Calu3 (cell line): Measurements from ENCODE around the gene KHNYN. TPM values are rescaled to one million over a fixed set of nuclear protein-coding genes. Genes with fewer than 3 reads are reported as not detected.

Experiments used
- BruUV-seq: library from RNA; stranded (reverse); fragments of 400-500 nt; replicated peaks from 2 replicates; lab custom pipeline; 2021; lab: Mats Ljungman, UMichigan
- CTCF ChIA-PET: fragments of 300-600 bp; sonication (Branson Sonifier 250); formaldehyde crosslinking; loops from one replicate; lab custom pipeline; 2022; ENCODE audit warnings: antibody characterized with exemption; lab: Charles Lee
- DNase-seq: peaks from one replicate; pipeline ENCODE4 v3.0.0; 2022
- H3K27ac Mint-ChIP-seq: one replicate; pipeline ENCODE4 v1.8.0; 2022; ENCODE audit warnings: mixed read lengths; ENCODE audit not compliant: unreplicated experiment
- H3K27me3 Mint-ChIP-seq: one replicate; pipeline ENCODE4 v1.8.0; 2022; ENCODE audit warnings: mixed read lengths; ENCODE audit not compliant: unreplicated experiment
- H3K36me3 Mint-ChIP-seq: one replicate; pipeline ENCODE4 v1.8.0; 2022; ENCODE audit warnings: mild to moderate bottlenecking, moderate library complexity, mixed read lengths; ENCODE audit not compliant: insufficient read depth, unreplicated experiment
- H3K4me1 Mint-ChIP-seq: one replicate; pipeline ENCODE4 v1.8.0; 2022; ENCODE audit warnings: mild to moderate bottlenecking, low read depth, mixed read lengths; ENCODE audit not compliant: unreplicated experiment
- H3K4me3 Mint-ChIP-seq: one replicate; pipeline ENCODE4 v1.8.0; 2022; ENCODE audit warnings: mild to moderate bottlenecking, low read depth, moderate library complexity, mixed read lengths; ENCODE audit not compliant: unreplicated experiment
- H3K9me3 Mint-ChIP-seq: one replicate; pipeline ENCODE4 v1.8.0; 2022; ENCODE audit warnings: low read depth, mixed read lengths; ENCODE audit not compliant: unreplicated experiment
- CTCF ChIP-seq: fragments of 200-600 bp; IDR thresholded peaks from one replicate; pipeline ENCODE4 v1.8.0; 2022; ENCODE audit warnings: antibody characterized with exemption; ENCODE audit not compliant: unreplicated experiment
- intact Hi-C: fragments of 100-400 bp; cut with micrococcal nuclease; formaldehyde crosslinking; loops from one replicate; pipeline ENCODE4 v1.10.0; 2022; ENCODE audit not compliant: unreplicated experiment
- total RNA-seq: library from RNA; stranded (reverse); gene quantifications from 2 replicates; pipeline ENCODE4 v1.2.3, GENCODE V29; 2022

The KHNYN gene
- total RNA-seq, 1 experiment from 2014 or later = 47.6 TPM

DNA sequence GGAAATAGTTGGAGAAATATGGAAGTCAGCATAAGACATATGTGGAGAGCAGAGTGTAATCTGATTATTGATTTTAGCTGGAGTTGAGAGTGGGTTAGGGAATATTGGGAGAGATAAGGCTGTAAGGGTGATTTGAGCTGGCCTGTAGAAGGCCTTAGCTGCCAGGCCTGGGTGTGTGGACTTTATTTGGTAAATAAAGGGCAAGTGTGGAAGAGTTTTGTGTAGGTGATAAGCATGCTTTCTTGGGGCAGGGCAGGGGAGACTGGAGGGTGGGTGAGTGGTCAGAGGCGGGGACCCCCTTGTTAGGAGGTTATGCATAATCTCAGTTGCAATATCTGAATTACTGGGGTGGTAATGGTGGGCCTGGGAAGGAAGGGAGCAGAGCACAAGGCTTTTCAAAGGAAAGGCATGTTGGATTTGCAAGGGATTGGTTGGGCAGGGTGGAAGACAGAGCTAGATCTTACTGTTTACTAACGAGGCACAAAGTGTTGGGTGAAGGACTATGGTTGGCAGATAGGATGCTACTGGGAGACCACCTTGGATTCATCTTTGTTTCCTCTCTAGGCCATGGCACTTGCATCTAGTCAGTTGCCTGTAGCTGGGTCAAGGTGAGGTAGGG is 5.5 kb downstream of the KHNYN start:
- CTCF ChIA-PET = interaction anchor here (0.5 to 3.9 kb wide), 2 partner anchors 101 to 223 kb away, joined by 5 to 22 read pairs; partner anchors contain the start of gene ADCY4
- no peak for DNase-seq
- H3K27me3 Mint-ChIP-seq = no peaks in the 10 kb centered on the region
- H3K36me3 Mint-ChIP-seq = peaks cover 72% of the 10 kb centered on the region
- no peaks in the 10 kb centered on the region for H3K9me3 Mint-ChIP-seq
- H3K4me3 Mint-ChIP-seq = no peak overlapping the region
- no peak overlapping the region for H3K27ac Mint-ChIP-seq
- intact Hi-C loops = no loop called here
- H3K4me1 Mint-ChIP-seq = peaks cover 12% of the 10 kb centered on the region
- BruUV-seq = no TSS peak
- TF ChIP-seq CTCF = no peak

DNA sequence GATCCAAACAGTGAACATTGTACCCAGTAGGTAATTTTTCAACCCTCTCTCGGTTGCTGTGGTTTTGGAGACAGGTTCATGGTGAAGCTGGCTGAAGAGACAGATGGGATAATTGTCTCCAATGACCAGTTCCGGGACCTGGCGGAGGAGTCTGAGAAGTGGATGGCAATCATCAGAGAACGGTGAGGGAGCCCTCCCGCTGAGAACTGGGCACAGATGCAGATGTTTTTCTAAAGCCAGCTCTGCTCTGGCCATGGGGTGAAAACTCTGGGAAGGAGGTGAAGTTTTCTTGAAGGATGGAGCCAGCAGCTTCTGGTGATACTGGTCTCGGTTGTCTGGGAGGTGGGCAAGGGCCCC is 6.2 kb downstream of the KHNYN start:
- CTCF ChIA-PET = interaction anchor here (0.5 to 3.9 kb wide), 3 partner anchors 44 to 224 kb away, joined by 4 to 22 read pairs (median 5); partner anchors contain the start of gene ADCY4
- no peak for DNase-seq
- TF ChIP-seq CTCF = no peak
- intact Hi-C loops = loop anchor here (1.0 kb wide), 2 partner anchors 103 to 108 kb away; no protein-coding TSS in a partner anchor
- peaks cover 12% of the 10 kb centered on the region for H3K4me1 Mint-ChIP-seq
- H3K36me3 Mint-ChIP-seq = peaks cover 71% of the 10 kb centered on the region
- H3K27me3 Mint-ChIP-seq = no peaks in the 10 kb centered on the region
- no peak overlapping the region for H3K27ac Mint-ChIP-seq
- H3K9me3 Mint-ChIP-seq = no peaks in the 10 kb centered on the region
- BruUV-seq = no TSS peak
- H3K4me3 Mint-ChIP-seq = no peak overlapping the region

DNA sequence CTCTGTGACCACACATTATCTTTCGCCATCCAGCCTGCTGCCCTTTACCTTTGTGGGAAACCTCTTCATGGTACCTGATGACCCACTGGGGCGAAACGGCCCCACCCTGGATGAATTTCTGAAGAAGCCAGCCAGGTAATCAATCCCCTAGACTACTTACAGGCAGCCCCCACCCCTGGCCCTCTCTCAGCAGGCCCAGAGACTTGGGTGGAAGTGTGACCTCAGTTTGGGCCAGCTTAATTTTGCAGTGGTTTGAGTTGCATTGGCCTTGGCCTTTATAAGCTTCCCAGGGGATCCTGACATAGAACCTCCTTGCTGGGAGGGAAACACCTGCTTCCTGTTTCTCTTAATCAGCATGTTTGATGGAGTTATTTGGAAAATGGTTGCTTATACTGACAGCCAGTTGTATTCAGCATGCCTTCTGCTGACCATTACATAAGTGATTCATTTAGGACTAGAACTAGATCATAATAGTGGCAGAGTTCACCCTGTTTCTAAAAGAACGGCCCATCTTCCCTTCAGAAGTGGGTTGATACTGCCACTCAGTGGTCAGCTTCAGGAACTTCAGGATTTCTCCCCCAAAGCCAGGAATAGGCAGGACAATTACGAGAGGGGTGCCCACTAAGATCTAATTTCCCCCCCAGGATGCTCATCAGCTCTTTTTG is 6.7 kb downstream of the KHNYN start:
- DNase-seq = peak; percentile 41
- intact Hi-C loops = loop anchor here (1.0 kb wide), 2 partner anchors 103 to 108 kb away; no protein-coding TSS in a partner anchor
- TF ChIP-seq CTCF = peak; percentile 40
- Mint-ChIP-seq H3K36me3 (peaks cover 66% of the 10 kb centered on the region), H3K27ac (no peak overlapping the region), H3K4me3 (no peak overlapping the region), H3K4me1 (peaks cover 8% of the 10 kb centered on the region), H3K9me3 (no peaks in the 10 kb centered on the region), H3K27me3 (no peaks in the 10 kb centered on the region)
- BruUV-seq = no TSS peak
- CTCF ChIA-PET = interaction anchor here (0.6 to 3.9 kb wide), 5 partner anchors 41 to 110 kb away, joined by 3 to 22 read pairs (median 7); partner anchors contain the start of gene ADCY4

GRCh38 chr14:24437020-24437735 is 7.4 kb downstream of the KHNYN start:
- intact Hi-C loops = no loop called here
- Mint-ChIP-seq H3K4me3 (no peak overlapping the region), H3K27me3 (no peaks in the 10 kb centered on the region), H3K27ac (no peak overlapping the region), H3K9me3 (no peaks in the 10 kb centered on the region), H3K36me3 (peaks cover 67% of the 10 kb centered on the region), H3K4me1 (peaks cover under 1% of the 10 kb centered on the region)
- no TSS peak for BruUV-seq
- no peak for DNase-seq
- CTCF ChIA-PET = interaction anchor here (0.6 to 3.9 kb wide), 4 partner anchors 41 to 110 kb away, joined by 3 to 22 read pairs (median 8); partner anchors contain the start of gene ADCY4
- peak; percentile 5 for TF ChIP-seq CTCF
